ENCODE data around the gene HTR3E. TPM values are rescaled to one million over a fixed set of nuclear protein-coding genes. Genes with fewer than 3 reads are reported as not detected.

HTR3E gene
- total RNA-seq, 1 experiment from 2014 or later = not detected

GRCh38 chr3:184145751-184146270, 48.9 kb downstream of the HTR3E start:
- no CpG with 5 or more reads among the region's 8 CpGs for WGBS (ENCODE audit: extremely low coverage, insufficient read length, low lambda C conversion rate)
- no peak for TF ChIP-seq CTCF (conservative IDR thresholded peaks at IDR 0.05)
- Histone ChIP-seq H2AFZ (ENCODE audit: low read length) (no peak overlapping the region), H3K9ac (ENCODE audit: extremely low read depth, insufficient read length, low read length) (no peak overlapping the region), H2BK15ac (ENCODE audit: low read depth, low read length) (no peak overlapping the region), H2BK20ac (ENCODE audit: low read depth, low read length, poor library complexity, severe bottlenecking) (no peak overlapping the region), H2BK120ac (ENCODE audit: low read depth, low read length, poor library complexity, severe bottlenecking) (no peak overlapping the region), H3K4me2 (ENCODE audit: insufficient read depth, insufficient read length, low read length) (no peak overlapping the region), H2BK5ac (ENCODE audit: insufficient read length, low read length) (no peak overlapping the region), H3K79me2 (ENCODE audit: insufficient read depth, low read length) (no peaks in the 10 kb centered on the region), H3K23ac (ENCODE audit: insufficient read length, low read depth, low read length) (no peak overlapping the region), H3K4ac (ENCODE audit: low read depth, low read length) (no peak overlapping the region), H4K5ac (ENCODE audit: insufficient read length, low read depth, low read length) (no peak overlapping the region), H3T11ph (ENCODE audit: low read length) (no peak overlapping the region), H3K79me1 (ENCODE audit: insufficient read depth, low read depth, low read length, poor library complexity, severe bottlenecking) (peaks cover 10% of the 10 kb centered on the region), H3K27ac (ENCODE audit: insufficient read length, low read depth, low read length) (no peak overlapping the region), H2AK5ac (ENCODE audit: insufficient read length, low read length) (no peak overlapping the region), H3K14ac (ENCODE audit: insufficient read depth, low read length) (no peak overlapping the region), H4K20me1 (ENCODE audit: control insufficient read depth, insufficient read depth, insufficient read length) (no peaks in the 10 kb centered on the region), H4K91ac (ENCODE audit: insufficient read length, low read depth, low read length) (no peak overlapping the region), H3K27me3 (ENCODE audit: insufficient read depth, low read length) (no peaks in the 10 kb centered on the region), H3K4me1 (ENCODE audit: insufficient read depth, low read length) (no peaks in the 10 kb centered on the region), H4K8ac (replicated peaks; ENCODE audit: insufficient read length, low read depth, low read length) (no peak overlapping the region), H3K56ac (ENCODE audit: insufficient read length, low read depth, low read length) (no peak overlapping the region), H3K18ac (ENCODE audit: insufficient read length, low read depth, low read length) (no peak overlapping the region), H3K23me2 (ENCODE audit: insufficient read length, low read depth, low read length, poor library complexity, severe bottlenecking) (no peaks in the 10 kb centered on the region), H3K9me3 (ENCODE audit: control insufficient read depth, low read depth, low read length) (no peaks in the 10 kb centered on the region), H2BK12ac (ENCODE audit: insufficient read length, low read depth, low read length) (no peak overlapping the region)
- peaks cover 2 to 3% of the 10 kb centered on the region in 2 experiments; a peak in 2 of 4 replicates for H3K4me1 Mint-ChIP-seq
- no peak overlapping the region for H3K4me3 Mint-ChIP-seq
- peaks cover 22 to 57% (median 26%) of the 10 kb centered on the region in 3 experiments; a peak in 6 of 7 replicates for H3K36me3 Mint-ChIP-seq (ENCODE audit: insufficient read depth in 1 of 3, low read depth in 3 of 3)
- no peaks in the 10 kb centered on the region for H3K27me3 Mint-ChIP-seq (ENCODE audit: low read depth)
- no peak for DNase-seq
- no peak overlapping the region for H3K27ac Mint-ChIP-seq
- no peaks in the 10 kb centered on the region for H3K9me3 Mint-ChIP-seq
